Renal pelvis (tissue), 4 donors: ENCODE data around the gene BTNL2. TPM values are rescaled to one million over a fixed set of nuclear protein-coding genes. Genes with fewer than 3 reads are reported as not detected.
"Not testable (repeated sequence)": the region's sequence is repeated elsewhere in the genome, so short reads cannot be mapped to it uniquely, and the experiment has no call there.

Experiments used
- DNase-seq: peaks from one replicate; pipeline ENCODE4 v3.0.0-alpha.2; 2013
- polyA plus RNA-seq, 3 donors: library from polyadenylated mRNA; unstranded; fragments of 120-200 nt; gene quantifications; one replicate each; pipeline ENCODE4 v1.2.1, GENCODE V29; 2013; ENCODE audit not compliant: insufficient read length in 3 of 3

BTNL2 gene
- polyA plus RNA-seq, 3 donors, result 1.4 to 3.9 (median 3.4) TPM

DNA sequence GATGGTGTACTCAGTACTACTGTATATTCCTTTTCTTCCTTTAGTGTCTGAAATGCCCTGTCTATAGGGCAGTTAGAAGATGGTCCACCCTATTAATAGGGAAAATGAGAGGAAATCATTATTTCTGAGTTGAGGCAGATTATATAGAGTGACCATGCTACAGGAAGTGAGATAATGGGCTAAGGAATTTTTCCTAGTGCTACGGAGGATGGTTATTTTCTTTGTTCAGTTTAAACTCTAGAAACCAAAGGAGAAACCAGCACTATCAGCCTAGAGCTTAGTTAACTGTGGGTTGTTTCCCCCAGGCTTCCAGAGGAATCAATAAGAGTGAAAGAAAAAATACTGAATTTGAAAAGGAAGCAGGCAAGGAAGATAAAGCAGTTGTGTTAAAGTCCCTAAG, 35.8 kb downstream of the BTNL2 start:
- no peak for DNase-seq

DNA sequence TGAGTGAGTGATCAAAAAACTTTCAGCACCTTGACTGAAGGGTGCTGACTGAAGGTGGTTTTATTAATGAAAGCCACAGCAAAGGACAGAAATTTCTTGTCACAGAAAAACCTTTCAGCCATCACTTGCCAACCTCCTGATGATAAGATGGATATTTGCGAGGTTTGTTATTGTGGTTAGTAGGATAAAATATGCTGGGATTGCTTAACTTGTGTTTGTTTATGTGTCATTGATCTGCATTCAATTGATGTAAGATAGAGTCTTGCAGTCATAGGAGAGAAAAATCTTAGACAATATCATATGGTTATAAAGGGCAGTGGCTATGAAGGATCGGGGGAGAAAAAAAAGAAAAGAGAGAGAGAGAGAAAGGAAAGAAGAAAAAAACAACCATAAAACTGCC, 36.5 kb downstream of the BTNL2 start:
- no peak for DNase-seq

DNA sequence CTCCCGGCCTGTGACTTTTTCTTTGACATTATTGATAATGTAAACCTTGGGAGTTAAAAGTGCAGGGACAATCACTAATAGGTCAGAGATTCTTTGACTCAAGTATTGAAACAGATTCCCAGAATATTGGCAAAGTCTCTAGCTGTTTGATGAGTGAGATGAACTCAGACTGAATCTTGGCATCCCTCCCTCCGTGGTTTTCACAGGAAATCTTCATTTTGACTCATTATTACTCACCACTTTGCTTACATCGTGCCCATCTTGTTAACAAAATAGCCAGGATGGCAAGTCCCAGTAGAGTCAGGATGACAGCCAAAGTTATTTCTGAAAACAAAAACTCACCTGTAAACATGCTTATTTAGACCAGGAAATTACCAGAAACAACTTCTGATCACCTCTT, 37.3 kb downstream of the BTNL2 start:
- no peak for DNase-seq

DNA sequence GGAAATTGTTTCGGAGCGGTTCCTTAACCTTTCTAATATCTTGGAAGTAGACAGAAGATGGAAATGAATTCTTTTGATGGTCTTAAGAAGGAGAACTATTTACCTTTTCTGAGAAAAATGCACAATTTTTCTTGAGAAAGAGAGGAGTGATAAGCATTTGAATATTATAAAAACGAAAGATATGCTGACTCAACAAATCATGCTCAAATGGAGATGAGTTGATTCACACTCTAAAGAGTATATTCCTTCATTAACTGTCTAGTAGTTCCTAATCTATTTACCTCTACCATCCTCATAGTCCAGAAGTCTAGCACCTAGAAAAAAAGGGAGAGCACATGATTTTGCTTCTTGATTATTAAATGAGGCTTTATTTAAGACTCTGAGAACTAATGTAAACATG, 39.3 kb downstream of the BTNL2 start:
- no peak for DNase-seq

DNA sequence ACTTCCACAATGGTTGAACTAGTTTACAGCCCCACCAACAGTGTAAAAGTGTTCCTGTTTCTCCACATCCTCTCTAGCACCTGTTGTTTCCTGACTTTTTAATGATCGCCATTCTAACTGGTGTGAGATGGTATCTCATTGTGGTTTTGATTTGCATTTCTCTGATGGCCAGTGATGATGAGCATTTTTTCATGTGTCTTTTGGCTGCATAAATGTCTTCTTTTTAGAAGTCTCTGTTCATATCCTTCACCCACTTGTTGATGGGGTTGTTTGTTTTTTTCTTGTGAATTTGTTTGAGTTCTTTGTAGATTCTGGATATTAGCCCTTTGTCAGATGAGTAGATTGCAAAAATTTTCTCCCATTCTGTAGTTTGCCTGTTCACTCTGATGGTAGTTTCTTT, 47.8 kb downstream of the BTNL2 start:
- not testable (repeated sequence) for DNase-seq

DNA sequence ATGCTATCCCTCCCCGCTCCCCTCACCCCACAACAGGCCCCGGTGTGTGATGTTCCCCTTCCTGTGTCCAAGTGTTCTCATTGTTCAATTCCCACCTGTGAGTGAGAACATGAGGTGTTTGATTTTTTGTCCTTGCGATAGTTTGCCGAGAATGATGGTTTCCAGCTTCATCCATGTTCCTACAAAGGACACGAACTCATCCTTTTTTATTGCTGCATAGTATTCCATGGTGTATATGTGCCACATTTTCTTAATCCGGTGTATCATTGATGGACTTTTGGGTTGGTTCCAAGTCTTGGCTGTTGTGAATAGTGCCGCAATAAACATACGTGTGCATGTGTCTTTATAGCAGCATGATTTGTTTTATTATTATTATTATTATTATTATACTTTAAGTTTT, 48.4 kb downstream of the BTNL2 start:
- DNase-seq, result not testable (repeated sequence)

DNA sequence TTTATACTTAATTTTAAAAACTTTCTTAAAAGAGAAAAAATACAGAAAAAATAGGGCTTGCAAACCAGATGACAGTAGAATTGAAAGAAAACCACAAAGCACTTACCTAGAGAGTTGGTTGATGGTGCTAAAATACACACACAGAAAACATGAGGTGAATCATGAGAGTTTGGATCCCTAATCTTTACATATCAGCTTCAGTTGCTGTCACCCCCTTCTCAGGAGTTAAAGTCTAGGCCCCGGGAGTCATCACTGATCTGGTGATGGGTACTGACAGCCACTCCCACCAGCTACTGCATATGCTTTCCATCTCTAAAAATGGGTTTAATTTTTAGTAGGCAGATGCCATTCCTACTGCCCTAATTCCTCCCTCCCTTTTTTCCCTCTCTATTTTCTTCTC, 52.0 kb downstream of the BTNL2 start:
- DNase-seq, result no peak

DNA sequence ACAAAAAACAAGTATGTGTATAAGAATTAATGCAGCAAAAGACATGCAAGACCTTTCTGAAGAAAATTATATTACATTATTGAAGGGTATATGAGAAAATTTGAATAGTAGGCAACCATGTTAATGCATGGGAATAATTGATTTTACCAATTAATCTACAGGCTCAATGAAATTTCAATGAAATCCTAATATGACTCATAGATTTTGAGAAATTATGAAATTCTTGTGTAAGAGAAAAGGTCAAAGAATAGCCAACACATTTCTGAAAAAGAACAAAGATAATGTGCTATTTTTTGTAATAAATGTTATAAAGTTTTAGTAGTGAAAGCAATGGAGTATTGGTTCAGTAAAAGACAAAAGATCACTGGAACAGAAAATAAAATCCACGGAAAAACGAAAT, 53.6 kb downstream of the BTNL2 start:
- DNase-seq, result no peak

Other genes with a start within 250 kb of the BTNL2 start
- gene EGFL8, start 242.6 kb downstream of the BTNL2 start, polyA plus RNA-seq, result 10 to 100 TPM; 24.9 to 42.0 (median 35.8) TPM
- 100 to 1,000 TPM; 108 to 122 (median 116) TPM for gene AGPAT1, start 231.1 kb downstream of the BTNL2 start, polyA plus RNA-seq
- 100 to 1,000 TPM in 2 of 3 donors, 10 to 100 TPM in 1; 95.0 to 110 (median 110) TPM for gene RNF5, start 228.8 kb downstream of the BTNL2 start, polyA plus RNA-seq
- gene AGER, start 222.9 kb downstream of the BTNL2 start, polyA plus RNA-seq, result 10 to 100 TPM; 18.7 to 27.0 (median 26.8) TPM
- gene PBX2, start 217.0 kb downstream of the BTNL2 start, polyA plus RNA-seq, result 100 to 1,000 TPM; 180 to 191 (median 190) TPM
- gene GPSM3, start 214.5 kb downstream of the BTNL2 start, polyA plus RNA-seq, result 10 to 100 TPM; 10.0 to 12.9 (median 10.6) TPM
- gene NOTCH4, start 183.1 kb downstream of the BTNL2 start, polyA plus RNA-seq, result 10 to 100 TPM; 17.4 to 30.0 (median 24.5) TPM
- under 1 TPM; 0.11 to 0.74 (median 0.17) TPM for gene TSBP1, start 35.3 kb downstream of the BTNL2 start, polyA plus RNA-seq
- 10 to 100 TPM; 45.8 to 74.9 (median 58.4) TPM for gene HLA-DRA, start 32.7 kb upstream of the BTNL2 start, polyA plus RNA-seq
- 10 to 100 TPM in 2 of 3 donors, 1 to 10 TPM in 1; 2.3 to 30.7 (median 26.6) TPM for gene HLA-DRB5, start 123.1 kb upstream of the BTNL2 start, polyA plus RNA-seq
- gene HLA-DRB1, start 182.7 kb upstream of the BTNL2 start, polyA plus RNA-seq, result 10 to 100 TPM; 23.9 to 53.1 (median 48.7) TPM
- gene HLA-DQA1, start 230.2 kb upstream of the BTNL2 start, polyA plus RNA-seq, result 1 to 10 TPM; 1.7 to 4.5 (median 2.5) TPM